IgD-negative memory B cell (primary cell): ENCODE measurements around the gene GLIPR1L1. TPM values are rescaled to one million over a fixed set of nuclear protein-coding genes. Genes with fewer than 3 reads are reported as not detected.

Experiments
- H3K27ac Mint-ChIP-seq, 3 donors: one replicate each; pipeline ENCODE4 v1.8.0; 2020 to 2022; ENCODE audit warnings: mild to moderate bottlenecking in 3 of 3, mixed read lengths in 3 of 3, moderate library complexity in 1 of 3
- H3K27me3 Mint-ChIP-seq: one replicate; pipeline ENCODE4 v1.8.0; 2021; ENCODE audit warnings: mixed read lengths
- H3K36me3 Mint-ChIP-seq: one replicate; pipeline ENCODE4 v1.8.0; 2020; ENCODE audit warnings: mild to moderate bottlenecking, mixed read lengths
- H3K4me1 Mint-ChIP-seq, 3 donors: one replicate each; pipeline ENCODE4 v1.8.0; 2020 to 2022; ENCODE audit warnings: mixed read lengths in 3 of 3, mild to moderate bottlenecking in 1 of 3
- H3K4me3 Mint-ChIP-seq, 4 donors: one replicate each; pipeline ENCODE4 v1.8.0; 2020 to 2022; ENCODE audit warnings: mild to moderate bottlenecking in 4 of 4, mixed read lengths in 4 of 4, moderate library complexity in 3 of 4
- H3K9me3 Mint-ChIP-seq, 3 donors: one replicate each; pipeline ENCODE4 v1.8.0; 2020 to 2021; ENCODE audit warnings: mixed read lengths in 3 of 3, mild to moderate bottlenecking in 1 of 3
- polyA plus RNA-seq: library from polyadenylated mRNA; unstranded; fragments of 300-500 nt; fragmentation: Illumina TruSeq; gene quantifications from one replicate; pipeline ENCODE4 v1.2.3, GENCODE V29; 2021

Gene GLIPR1L1
- polyA plus RNA-seq, 1 donor from 2014 or later, result not detected

GRCh38 chr12:75389061-75389460, 54.6 kb downstream of the GLIPR1L1 start:
- Mint-ChIP-seq H3K27me3 (no peaks in the 10 kb centered on the region), H3K9me3 (peaks cover 0 to 4% (median 0%) of the 10 kb centered on the region in 3 donors), H3K4me1 (peaks cover 9 to 38% (median 37%) of the 10 kb centered on the region in 3 donors), H3K36me3 (peaks cover 2% of the 10 kb centered on the region), H3K27ac (peak overlapping the region in 2 of 3 donors; percentile 4 to 37), H3K4me3 (peak overlapping the region in 2 of 4 donors; percentile 38 to 42)

GRCh38 chr12:75389706-75390105, 55.2 kb downstream of the GLIPR1L1 start:
- Mint-ChIP-seq H3K9me3 (peaks cover 0 to 4% (median 0%) of the 10 kb centered on the region in 3 donors), H3K4me1 (peaks cover 9 to 38% (median 37%) of the 10 kb centered on the region in 3 donors), H3K27ac (peak overlapping the region in 1 of 3 donors; percentile 85), H3K36me3 (peaks cover 2% of the 10 kb centered on the region), H3K4me3 (peak overlapping the region in 3 of 4 donors; percentile 63 to 97 (median 95)), H3K27me3 (no peaks in the 10 kb centered on the region)

- Mint-ChIP-seq H3K27me3 (no peaks in the 10 kb centered on the region), H3K27ac (peak overlapping the region; percentile 85 to 98 (median 95)), H3K4me1 (peaks cover 9 to 38% (median 37%) of the 10 kb centered on the region in 3 donors), H3K9me3 (peaks cover 0 to 4% (median 0%) of the 10 kb centered on the region in 3 donors), H3K36me3 (peaks cover 2% of the 10 kb centered on the region), H3K4me3 (peak overlapping the region; percentile 89 to 97 (median 95))
Observed at GRCh38 chr12:75390156-75390898, 55.9 kb downstream of the GLIPR1L1 start.

GRCh38 chr12:75390899-75391538, 56.5 kb downstream of the GLIPR1L1 start, which contains the start of gene GLIPR1L2:
Gene GLIPR1L2, plus strand, starts transcription at chr12:75391089. Its CDS starts 28 bp downstream, at chr12:75391117.
- H3K27me3 Mint-ChIP-seq, result no peaks in the 10 kb centered on the region
- peaks cover 5% of the 10 kb centered on the region for H3K36me3 Mint-ChIP-seq
- peaks cover 13 to 38% (median 37%) of the 10 kb centered on the region in 3 donors for H3K4me1 Mint-ChIP-seq
- peaks cover 0 to 4% (median 0%) of the 10 kb centered on the region in 3 donors for H3K9me3 Mint-ChIP-seq
- peak within 1 kb of the TSS; percentile 89 to 97 (median 95) for H3K4me3 Mint-ChIP-seq
- peak within 1 kb of the TSS; percentile 85 to 98 (median 95) for H3K27ac Mint-ChIP-seq

DNA sequence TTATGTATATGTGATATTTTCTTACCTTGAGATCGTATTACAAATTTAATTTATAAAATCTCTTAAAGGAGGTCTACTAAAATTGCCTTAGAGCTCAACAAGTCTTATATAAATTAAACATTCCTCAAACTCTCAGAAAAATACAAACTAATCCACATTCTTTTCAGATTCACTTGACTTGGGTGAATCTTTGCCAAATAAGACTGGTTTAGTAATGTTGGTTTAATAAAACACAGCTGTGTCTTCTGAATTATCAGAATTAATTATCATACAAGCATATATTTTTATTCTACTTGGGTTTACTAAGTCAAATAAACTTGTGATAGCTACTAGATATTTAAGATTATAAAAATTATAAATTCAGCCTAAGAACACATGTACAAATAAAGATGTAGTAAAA, 69.8 kb downstream of the GLIPR1L1 start:
- H3K9me3 Mint-ChIP-seq, result no peaks in the 10 kb centered on the region
- H3K27ac Mint-ChIP-seq, result no peak overlapping the region
- H3K4me1 Mint-ChIP-seq, result no peaks in the 10 kb centered on the region
- peaks cover 3% of the 10 kb centered on the region for H3K36me3 Mint-ChIP-seq
- H3K27me3 Mint-ChIP-seq, result peaks cover 1% of the 10 kb centered on the region
- H3K4me3 Mint-ChIP-seq, result no peak overlapping the region

- peaks cover 3% of the 10 kb centered on the region for H3K36me3 Mint-ChIP-seq
- H3K4me1 Mint-ChIP-seq, result peaks cover 0 to 1% (median 0%) of the 10 kb centered on the region in 3 donors
- no peaks in the 10 kb centered on the region for H3K9me3 Mint-ChIP-seq
- H3K27me3 Mint-ChIP-seq, result peaks cover 5% of the 10 kb centered on the region
- no peak overlapping the region for H3K4me3 Mint-ChIP-seq
- peak overlapping the region in 1 of 3 donors; percentile 4 for H3K27ac Mint-ChIP-seq
Observed at GRCh38 chr12:75407683-75408082, 73.2 kb downstream of the GLIPR1L1 start.

- Mint-ChIP-seq H3K27me3 (peaks cover 5% of the 10 kb centered on the region), H3K9me3 (no peaks in the 10 kb centered on the region), H3K27ac (no peak overlapping the region), H3K4me3 (no peak overlapping the region), H3K36me3 (peaks cover 3% of the 10 kb centered on the region), H3K4me1 (peaks cover 0 to 1% (median 0%) of the 10 kb centered on the region in 3 donors)
Observed at GRCh38 chr12:75409830-75410229, 75.4 kb downstream of the GLIPR1L1 start.

GRCh38 chr12:75414671-75415070, 80.2 kb downstream of the GLIPR1L1 start:
- Mint-ChIP-seq H3K4me3 (no peak overlapping the region), H3K36me3 (no peaks in the 10 kb centered on the region), H3K4me1 (peaks cover 0 to 1% (median 0%) of the 10 kb centered on the region in 3 donors), H3K9me3 (peaks cover 2 to 6% (median 3%) of the 10 kb centered on the region in 3 donors), H3K27me3 (peaks cover 5% of the 10 kb centered on the region), H3K27ac (no peak overlapping the region)

DNA sequence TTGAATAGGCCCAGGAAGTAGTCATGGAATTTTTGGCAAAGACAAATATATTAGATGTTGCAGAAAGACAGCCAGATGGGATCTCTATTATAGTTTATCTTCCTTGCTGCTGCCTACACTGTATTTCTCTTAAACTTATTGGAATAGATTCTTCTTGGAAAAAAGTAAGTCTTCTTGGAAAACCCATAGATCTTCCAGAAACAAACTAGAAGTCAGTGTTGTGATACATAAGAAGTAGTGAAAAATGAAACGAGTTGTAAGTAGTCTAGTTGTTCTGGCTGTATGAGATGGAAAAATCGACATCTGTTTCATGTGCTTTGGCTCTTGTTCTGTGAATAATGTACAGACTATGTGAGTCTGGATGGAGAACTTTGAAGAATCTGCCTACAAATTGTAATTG, 85.4 kb downstream of the GLIPR1L1 start:
- no peaks in the 10 kb centered on the region for H3K27me3 Mint-ChIP-seq
- H3K27ac Mint-ChIP-seq, result no peak overlapping the region
- no peaks in the 10 kb centered on the region for H3K36me3 Mint-ChIP-seq
- peaks cover 2 to 8% (median 4%) of the 10 kb centered on the region in 3 donors for H3K9me3 Mint-ChIP-seq
- no peaks in the 10 kb centered on the region for H3K4me1 Mint-ChIP-seq
- H3K4me3 Mint-ChIP-seq, result no peak overlapping the region

Other genes with a start within 250 kb of the GLIPR1L1 start
- not detected for gene KCNC2, start 124.8 kb upstream of the GLIPR1L1 start, polyA plus RNA-seq
- gene CAPS2, start 4.3 kb upstream of the GLIPR1L1 start, polyA plus RNA-seq, result 1.5 TPM
- 1.6 TPM for gene GLIPR1L2, start 56.4 kb downstream of the GLIPR1L1 start, polyA plus RNA-seq
- 147 TPM for gene GLIPR1, start 146.1 kb downstream of the GLIPR1L1 start, polyA plus RNA-seq
- gene KRR1, start 176.9 kb downstream of the GLIPR1L1 start, polyA plus RNA-seq, result 63.8 TPM